PC-9 (cell line): ENCODE results near the gene ITPR3.

Experiments used
- CTCF ChIP-seq: fragments of 200-600 bp; sonication (generic); conservative IDR thresholded peaks from 2 replicates; pipeline ENCODE4 v1.6.1; 2017; ENCODE audit warnings: mixed run types, antibody characterized with exemption, mild to moderate bottlenecking, moderate library complexity
- EZH2 ChIP-seq: fragments of 200-600 bp; sonication (generic); IDR thresholded peaks from 2 replicates; pipeline ENCODE4 v1.8.0; 2017; ENCODE audit warnings: antibody characterized with exemption, low read depth

GRCh38 chr6:33694977-33695376 is 73.9 kb downstream of the ITPR3 start:
- no peak for TF ChIP-seq CTCF
- no peak for TF ChIP-seq EZH2
